Upper lobe of left lung (tissue), 6 donors: ENCODE results near the gene NEUROG3. TPM values are rescaled to one million over a fixed set of nuclear protein-coding genes. Genes with fewer than 3 reads are reported as not detected.

Experiments used
- ATAC-seq, 2 donors: fragments of 200-7000 bp; cut with Tn5 transposase; one replicate each; pipeline ENCODE4 v1.9.1; 2022; ENCODE audit warnings: mild to moderate bottlenecking in 2 of 2, moderate library complexity in 2 of 2; ENCODE audit not compliant: low FRiP score in 2 of 2
- DNase-seq, 2 donors: peaks; one replicate each; pipeline ENCODE4 v3.0.0-alpha.2; 2019 to 2020
- H3K27ac ChIP-seq, 4 donors: fragments of 200-600 bp; sonication (generic); one replicate each; pipeline ENCODE4 v1.5.1; 2016 to 2019
- H3K27me3 ChIP-seq, 4 donors: fragments of 200-600 bp; sonication (generic); one replicate each; pipeline ENCODE4 v1.5.1; 2017 to 2019
- H3K36me3 ChIP-seq, 4 donors: fragments of 200-600 bp; sonication (generic); one replicate each; pipeline ENCODE4 v1.5.1; 2016 to 2019
- H3K4me1 ChIP-seq, 4 donors: fragments of 200-600 bp; sonication (generic); one replicate each; pipeline ENCODE4 v1.5.1; 2018 to 2019
- H3K4me3 ChIP-seq, 4 donors: fragments of 200-600 bp; sonication (generic); one replicate each; pipeline ENCODE4 v1.5.1; 2017 to 2019; ENCODE audit warnings: mild to moderate bottlenecking in 2 of 4, moderate library complexity in 1 of 4
- H3K9me3 ChIP-seq, 4 donors: fragments of 200-600 bp; sonication (generic); one replicate each; pipeline ENCODE4 v1.5.1; 2018 to 2019
- EP300 ChIP-seq, 4 donors: sonication (generic); formaldehyde crosslinking; IDR thresholded peaks; one replicate each; pipeline ENCODE4 v1.5.1; 2017; ENCODE audit warnings: antibody characterized with exemption in 4 of 4, control low read depth in 2 of 4
- POLR2A ChIP-seq, 4 donors: fragments of 450-650 bp; IDR thresholded peaks; one replicate each; pipeline ENCODE4 v1.5.1; 2016 to 2017; ENCODE audit warnings: antibody characterized with exemption in 4 of 4, mild to moderate bottlenecking in 2 of 4
- POLR2AphosphoS5 ChIP-seq, 2 donors: sonication (generic); formaldehyde crosslinking; IDR thresholded peaks; one replicate each; pipeline ENCODE4 v1.5.1; 2017; ENCODE audit warnings: antibody characterized with exemption in 2 of 2
- WGBS, 2 donors: methylation state at CpG; one replicate each; pipeline ENCODE4 v1.1.5; 2017 to 2018; 5-methylcytosine and 5-hydroxymethylcytosine counted together
- total RNA-seq, 6 donors: library from RNA; depleted of rRNA in 4 of 6; stranded (reverse); fragments of >200 nt in 4 of 6; gene quantifications; one replicate each; pipeline versions ENCODE4 v1.1.0 to v1.2.1, GENCODE V29; 2016 to 2021
- TF ChIP-seq, protein P1 (sequence below), 6 experiments: fragments of 450-650 bp in 4 of 6; fragments of 200-600 bp in 2 of 6; sonication (generic) in 2 of 6; IDR thresholded peaks; one replicate each; pipeline ENCODE4 v1.5.1; 2016 to 2019; ENCODE audit warnings: antibody characterized with exemption in 6 of 6
- donor health status: DM: no; HTN: no; CAD: no; lungs with moderate emphysema.
- donor health status: DM: no; HTN: yes; CAD: no; lungs with severe emphysema.

The NEUROG3 gene
- total RNA-seq, 6 donors from 2014 or later: not detected

DNA sequence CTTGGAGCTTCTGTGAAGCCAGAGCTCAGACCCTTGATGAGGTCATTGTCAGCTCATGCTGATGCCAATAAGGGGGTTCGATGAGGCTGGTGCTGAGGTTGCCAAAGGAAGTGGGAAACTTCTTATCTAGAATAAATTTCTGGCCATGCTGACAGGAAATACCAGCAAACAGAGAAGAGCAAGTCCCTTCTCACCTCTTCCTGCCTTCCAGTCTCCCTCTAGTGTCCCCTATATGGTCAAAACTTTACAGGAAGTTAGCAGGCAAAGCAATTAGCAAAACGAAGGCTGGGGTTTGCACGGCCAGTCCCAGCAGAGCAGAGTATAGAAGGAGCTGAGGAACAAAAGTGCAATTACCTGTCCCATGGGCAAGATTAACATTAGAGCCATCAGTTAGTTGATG is 15.1 kb upstream of the NEUROG3 start:
- no peaks in the 10 kb centered on the region for H3K4me1 ChIP-seq
- 11 to 20% methylated on average over 3 of the region's 3 CpGs for WGBS, 2 donors
- DNase-seq: no peak
- H3K36me3 ChIP-seq: no peaks in the 10 kb centered on the region
- no peaks in the 10 kb centered on the region for H3K9me3 ChIP-seq
- ATAC-seq: no peak
- TF ChIP-seq, protein P1, sequence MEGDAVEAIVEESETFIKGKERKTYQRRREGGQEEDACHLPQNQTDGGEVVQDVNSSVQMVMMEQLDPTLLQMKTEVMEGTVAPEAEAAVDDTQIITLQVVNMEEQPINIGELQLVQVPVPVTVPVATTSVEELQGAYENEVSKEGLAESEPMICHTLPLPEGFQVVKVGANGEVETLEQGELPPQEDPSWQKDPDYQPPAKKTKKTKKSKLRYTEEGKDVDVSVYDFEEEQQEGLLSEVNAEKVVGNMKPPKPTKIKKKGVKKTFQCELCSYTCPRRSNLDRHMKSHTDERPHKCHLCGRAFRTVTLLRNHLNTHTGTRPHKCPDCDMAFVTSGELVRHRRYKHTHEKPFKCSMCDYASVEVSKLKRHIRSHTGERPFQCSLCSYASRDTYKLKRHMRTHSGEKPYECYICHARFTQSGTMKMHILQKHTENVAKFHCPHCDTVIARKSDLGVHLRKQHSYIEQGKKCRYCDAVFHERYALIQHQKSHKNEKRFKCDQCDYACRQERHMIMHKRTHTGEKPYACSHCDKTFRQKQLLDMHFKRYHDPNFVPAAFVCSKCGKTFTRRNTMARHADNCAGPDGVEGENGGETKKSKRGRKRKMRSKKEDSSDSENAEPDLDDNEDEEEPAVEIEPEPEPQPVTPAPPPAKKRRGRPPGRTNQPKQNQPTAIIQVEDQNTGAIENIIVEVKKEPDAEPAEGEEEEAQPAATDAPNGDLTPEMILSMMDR (IDR thresholded peaks at IDR 0.05): no peak
- TF ChIP-seq POLR2A (IDR thresholded peaks at IDR 0.05): no peak
- no peak for TF ChIP-seq EP300 (IDR thresholded peaks at IDR 0.05)
- no peak for TF ChIP-seq POLR2AphosphoS5 (IDR thresholded peaks at IDR 0.05)
- no peaks in the 10 kb centered on the region for H3K27me3 ChIP-seq
- H3K27ac ChIP-seq: no peak overlapping the region
- no peak overlapping the region for H3K4me3 ChIP-seq

DNA sequence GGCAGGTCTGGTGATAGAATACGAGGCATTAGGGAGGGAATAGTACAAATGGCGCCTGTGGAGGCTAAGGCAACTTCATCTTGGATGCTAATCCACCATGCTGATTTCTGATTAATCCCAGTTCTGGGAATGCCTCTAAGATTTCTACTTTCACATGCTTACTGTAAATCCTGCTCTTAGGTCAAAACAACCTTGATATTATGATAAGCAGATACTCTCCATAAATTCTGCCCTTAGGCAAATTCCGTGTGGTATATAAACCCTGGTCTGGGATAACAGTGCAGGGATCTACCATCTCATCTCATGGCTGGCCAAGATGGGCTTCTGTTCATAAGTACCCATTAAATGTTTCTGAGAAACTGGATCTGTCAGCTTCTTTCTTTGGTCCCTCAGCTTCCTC is 11.4 kb upstream of the NEUROG3 start:
- H3K27ac ChIP-seq: no peak overlapping the region
- H3K9me3 ChIP-seq: no peaks in the 10 kb centered on the region
- H3K4me1 ChIP-seq: no peaks in the 10 kb centered on the region
- ATAC-seq: no peak
- no peaks in the 10 kb centered on the region for H3K36me3 ChIP-seq
- no peak overlapping the region for H3K4me3 ChIP-seq
- no peaks in the 10 kb centered on the region for H3K27me3 ChIP-seq
- 83 to 88% methylated on average over 3 of the region's 3 CpGs for WGBS, 2 donors
- DNase-seq: no peak
- TF ChIP-seq POLR2AphosphoS5 (IDR thresholded peaks at IDR 0.05): no peak
- TF ChIP-seq, protein P1 (IDR thresholded peaks at IDR 0.05): no peak
- no peak for TF ChIP-seq POLR2A (IDR thresholded peaks at IDR 0.05)
- TF ChIP-seq EP300 (IDR thresholded peaks at IDR 0.05): no peak

DNA sequence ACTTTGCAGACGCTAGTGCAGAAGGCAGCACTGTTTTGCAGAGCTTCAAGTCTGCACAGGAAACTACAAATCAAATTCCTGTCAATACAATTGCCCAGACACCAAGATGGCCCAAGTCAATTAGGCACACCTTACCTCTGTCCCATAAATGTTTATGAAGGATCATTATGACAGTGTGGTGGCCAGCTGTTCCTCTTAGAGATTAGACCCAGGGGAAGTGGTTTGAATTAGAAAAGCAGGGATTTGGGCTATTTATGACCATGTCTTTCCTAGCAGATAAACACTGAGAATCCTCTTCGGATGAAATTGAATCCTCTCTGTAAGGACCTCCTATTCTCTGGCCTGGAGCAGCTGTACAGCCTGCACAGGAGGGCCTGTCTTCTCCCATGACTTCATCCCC is 9.9 kb upstream of the NEUROG3 start:
- WGBS, 2 donors: 33 to 70% methylated on average over 1 to 2 of the region's 2 CpGs

DNA sequence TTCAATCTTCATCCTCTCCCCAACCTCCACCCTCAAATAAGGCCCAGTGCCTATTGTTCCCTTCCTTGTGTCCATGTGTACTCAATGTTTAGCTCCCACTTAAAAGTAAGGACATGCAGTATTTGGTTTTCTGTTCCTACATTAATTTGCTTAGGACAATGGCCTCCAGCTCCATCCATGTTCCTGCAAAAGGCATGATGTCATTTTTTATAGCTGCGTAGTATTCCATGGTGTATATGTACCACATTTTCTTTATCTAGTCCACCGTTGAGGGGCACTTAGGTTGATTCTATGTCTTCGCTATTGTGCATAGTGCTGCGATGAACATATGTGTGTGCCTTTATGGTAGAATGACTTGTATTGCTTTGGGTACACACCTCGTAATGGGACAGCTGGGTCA is 7.2 kb upstream of the NEUROG3 start:
- 79 to 81% methylated on average over 5 of the region's 5 CpGs for WGBS, 2 donors
- Histone ChIP-seq H3K27ac (no peak overlapping the region), H3K4me3 (no peak overlapping the region), H3K9me3 (no peaks in the 10 kb centered on the region), H3K36me3 (no peaks in the 10 kb centered on the region), H3K27me3 (peaks cover 0 to 19% (median 7%) of the 10 kb centered on the region in 4 donors), H3K4me1 (no peaks in the 10 kb centered on the region)
- no peak for DNase-seq
- no peak for ATAC-seq
- TF ChIP-seq POLR2A (IDR thresholded peaks at IDR 0.05) (no peak), POLR2AphosphoS5 (IDR thresholded peaks at IDR 0.05) (no peak), EP300 (IDR thresholded peaks at IDR 0.05) (no peak)
- TF ChIP-seq, protein P1 (IDR thresholded peaks at IDR 0.05): no peak

More for the DNA sequence above, 9.9 kb upstream of the NEUROG3 start:
- no peak overlapping the region for H3K4me3 ChIP-seq
- DNase-seq: no peak
- H3K27ac ChIP-seq: no peak overlapping the region
- H3K9me3 ChIP-seq: no peaks in the 10 kb centered on the region
- ATAC-seq: no peak
- no peaks in the 10 kb centered on the region for H3K36me3 ChIP-seq
- H3K27me3 ChIP-seq: peaks cover 0 to 7% (median 0%) of the 10 kb centered on the region in 4 donors
- H3K4me1 ChIP-seq: no peaks in the 10 kb centered on the region
- TF ChIP-seq EP300 (IDR thresholded peaks at IDR 0.05) (no peak), POLR2AphosphoS5 (IDR thresholded peaks at IDR 0.05) (no peak), POLR2A (IDR thresholded peaks at IDR 0.05) (no peak)
- TF ChIP-seq, protein P1 (IDR thresholded peaks at IDR 0.05): no peak

DNA sequence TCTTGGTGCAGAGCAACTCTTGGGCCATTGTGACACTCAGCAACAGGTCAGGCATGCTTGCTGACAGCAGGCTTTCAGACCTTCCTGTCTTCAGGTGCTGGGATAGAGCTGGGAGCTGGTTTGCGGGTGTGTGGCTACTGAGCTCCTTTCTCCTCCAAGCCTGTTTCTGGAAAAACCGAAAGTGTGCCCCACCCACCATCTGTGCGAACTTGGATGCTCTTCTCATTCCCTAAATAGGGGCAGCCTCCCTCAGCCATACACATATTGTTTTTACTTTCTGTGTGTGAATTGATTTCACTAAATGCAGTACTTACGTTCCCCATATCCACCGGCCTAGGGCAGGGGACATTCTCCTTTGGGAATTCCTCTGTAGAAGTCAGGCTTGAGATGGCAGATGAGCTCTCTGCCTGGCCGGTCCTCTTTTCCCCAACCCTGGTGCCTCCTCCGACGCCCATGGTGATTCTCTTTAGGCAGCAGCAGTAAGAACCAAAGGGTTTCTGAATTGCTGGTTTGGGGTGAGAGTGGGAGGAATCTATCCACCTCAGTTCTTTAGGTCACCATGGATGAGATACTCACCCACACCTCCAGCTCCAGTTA is 6.3 kb upstream of the NEUROG3 start:
- peaks cover 0 to 4% (median 2%) of the 10 kb centered on the region in 4 donors for H3K4me1 ChIP-seq
- H3K27ac ChIP-seq: no peak overlapping the region
- ATAC-seq: no peak
- no peaks in the 10 kb centered on the region for H3K36me3 ChIP-seq
- no peak overlapping the region for H3K4me3 ChIP-seq
- peaks cover 0 to 22% (median 10%) of the 10 kb centered on the region in 4 donors for H3K27me3 ChIP-seq
- TF ChIP-seq POLR2A (IDR thresholded peaks at IDR 0.05): no peak
- TF ChIP-seq POLR2AphosphoS5 (IDR thresholded peaks at IDR 0.05): no peak
- TF ChIP-seq, protein P1 (IDR thresholded peaks at IDR 0.05): no peak
- H3K9me3 ChIP-seq: no peaks in the 10 kb centered on the region
- DNase-seq: no peak
- WGBS, 2 donors: 11 to 29% methylated on average over 8 of the region's 8 CpGs
